Choroid plexus epithelial cell (primary cell): ENCODE data around the gene CELF1.
A peak's percentile ranks its signal among the peaks of the same experiment; 100 is the strongest.

Experiments
- DNase-seq: peaks from one replicate; pipeline ENCODE4 v3.0.0-alpha.2; 2010; ENCODE audit warnings: low read depth
- H3K4me3 ChIP-seq: 2 replicates; pipeline ENCODE4 v1.5.1; 2011; ENCODE audit warnings: low read depth, mild to moderate bottlenecking, control low read depth, low read length, moderate library complexity
- TF ChIP-seq, protein P1 (sequence below): conservative IDR thresholded peaks from 2 replicates; pipeline ENCODE4 v1.5.1; 2011; ENCODE audit warnings: low read depth, mild to moderate bottlenecking, control low read depth, inconsistent platforms, low read length, moderate library complexity

CELF1 gene

DNA sequence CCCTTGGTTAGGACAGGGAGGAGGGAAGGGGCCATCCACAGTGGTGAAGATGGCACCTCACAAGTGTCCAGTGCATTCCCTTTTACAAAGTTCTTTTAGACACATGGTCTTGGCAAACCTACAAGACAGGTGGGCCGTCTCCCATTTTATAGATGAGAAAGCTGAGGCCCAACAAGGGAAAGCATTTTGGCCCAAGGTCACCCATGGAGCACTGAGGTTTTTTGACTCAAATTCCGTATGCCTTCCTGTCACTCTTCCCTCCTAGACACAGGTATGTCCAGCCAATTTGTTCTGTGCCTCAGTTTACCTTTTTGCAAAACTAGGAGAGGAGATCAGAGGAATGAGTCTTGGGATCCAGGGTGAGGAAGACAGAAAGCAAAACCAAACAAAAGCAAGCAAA lies 40.0 kb upstream of the CELF1 start:
- TF ChIP-seq, protein P1, sequence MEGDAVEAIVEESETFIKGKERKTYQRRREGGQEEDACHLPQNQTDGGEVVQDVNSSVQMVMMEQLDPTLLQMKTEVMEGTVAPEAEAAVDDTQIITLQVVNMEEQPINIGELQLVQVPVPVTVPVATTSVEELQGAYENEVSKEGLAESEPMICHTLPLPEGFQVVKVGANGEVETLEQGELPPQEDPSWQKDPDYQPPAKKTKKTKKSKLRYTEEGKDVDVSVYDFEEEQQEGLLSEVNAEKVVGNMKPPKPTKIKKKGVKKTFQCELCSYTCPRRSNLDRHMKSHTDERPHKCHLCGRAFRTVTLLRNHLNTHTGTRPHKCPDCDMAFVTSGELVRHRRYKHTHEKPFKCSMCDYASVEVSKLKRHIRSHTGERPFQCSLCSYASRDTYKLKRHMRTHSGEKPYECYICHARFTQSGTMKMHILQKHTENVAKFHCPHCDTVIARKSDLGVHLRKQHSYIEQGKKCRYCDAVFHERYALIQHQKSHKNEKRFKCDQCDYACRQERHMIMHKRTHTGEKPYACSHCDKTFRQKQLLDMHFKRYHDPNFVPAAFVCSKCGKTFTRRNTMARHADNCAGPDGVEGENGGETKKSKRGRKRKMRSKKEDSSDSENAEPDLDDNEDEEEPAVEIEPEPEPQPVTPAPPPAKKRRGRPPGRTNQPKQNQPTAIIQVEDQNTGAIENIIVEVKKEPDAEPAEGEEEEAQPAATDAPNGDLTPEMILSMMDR = no peak
- H3K4me3 ChIP-seq = no peak overlapping the region
- no peak for DNase-seq

DNA sequence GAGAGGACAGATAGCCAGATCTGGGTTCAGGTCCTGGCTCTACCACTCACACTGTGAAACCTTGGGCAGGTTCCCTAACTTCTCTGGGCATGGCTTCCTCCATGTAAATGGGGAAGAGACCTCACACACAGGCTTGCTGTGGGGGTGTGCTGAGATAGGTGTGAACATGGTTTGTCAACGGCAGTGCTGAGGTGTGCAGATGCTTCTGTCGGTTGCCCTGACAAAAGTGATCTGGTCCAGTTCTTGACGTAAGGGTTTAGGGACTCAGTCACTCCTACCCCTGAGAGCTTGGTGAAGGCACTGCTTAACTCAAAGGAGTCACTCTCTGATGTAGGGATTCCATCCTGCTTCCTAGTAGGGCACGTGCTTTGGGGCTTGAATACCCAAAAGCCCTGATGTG lies 39.3 kb upstream of the CELF1 start:
- H3K4me3 ChIP-seq = no peak overlapping the region
- DNase-seq = no peak
- TF ChIP-seq, protein P1 = no peak

DNA sequence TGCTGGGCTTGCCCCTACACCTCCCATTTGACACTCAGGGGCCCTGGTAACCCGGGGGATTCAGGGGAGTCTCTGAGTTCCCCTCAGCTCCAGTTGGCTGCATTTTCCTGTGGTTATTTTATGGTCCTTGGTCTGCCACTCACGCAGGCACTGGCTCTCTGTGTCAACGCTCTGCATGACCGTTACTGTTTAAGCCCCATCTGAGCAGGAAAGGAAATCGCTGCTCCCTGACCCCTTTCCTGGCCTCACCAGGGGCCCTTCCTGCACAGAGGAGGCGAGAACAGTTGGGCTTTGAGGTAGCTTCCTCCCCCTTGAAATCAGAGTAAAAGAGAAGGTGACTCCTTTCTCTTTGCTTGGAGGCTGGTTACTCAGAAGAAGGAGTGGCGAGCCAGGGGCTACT lies 38.8 kb upstream of the CELF1 start:
- TF ChIP-seq, protein P1 = no peak
- DNase-seq = no peak
- H3K4me3 ChIP-seq = no peak overlapping the region

DNA sequence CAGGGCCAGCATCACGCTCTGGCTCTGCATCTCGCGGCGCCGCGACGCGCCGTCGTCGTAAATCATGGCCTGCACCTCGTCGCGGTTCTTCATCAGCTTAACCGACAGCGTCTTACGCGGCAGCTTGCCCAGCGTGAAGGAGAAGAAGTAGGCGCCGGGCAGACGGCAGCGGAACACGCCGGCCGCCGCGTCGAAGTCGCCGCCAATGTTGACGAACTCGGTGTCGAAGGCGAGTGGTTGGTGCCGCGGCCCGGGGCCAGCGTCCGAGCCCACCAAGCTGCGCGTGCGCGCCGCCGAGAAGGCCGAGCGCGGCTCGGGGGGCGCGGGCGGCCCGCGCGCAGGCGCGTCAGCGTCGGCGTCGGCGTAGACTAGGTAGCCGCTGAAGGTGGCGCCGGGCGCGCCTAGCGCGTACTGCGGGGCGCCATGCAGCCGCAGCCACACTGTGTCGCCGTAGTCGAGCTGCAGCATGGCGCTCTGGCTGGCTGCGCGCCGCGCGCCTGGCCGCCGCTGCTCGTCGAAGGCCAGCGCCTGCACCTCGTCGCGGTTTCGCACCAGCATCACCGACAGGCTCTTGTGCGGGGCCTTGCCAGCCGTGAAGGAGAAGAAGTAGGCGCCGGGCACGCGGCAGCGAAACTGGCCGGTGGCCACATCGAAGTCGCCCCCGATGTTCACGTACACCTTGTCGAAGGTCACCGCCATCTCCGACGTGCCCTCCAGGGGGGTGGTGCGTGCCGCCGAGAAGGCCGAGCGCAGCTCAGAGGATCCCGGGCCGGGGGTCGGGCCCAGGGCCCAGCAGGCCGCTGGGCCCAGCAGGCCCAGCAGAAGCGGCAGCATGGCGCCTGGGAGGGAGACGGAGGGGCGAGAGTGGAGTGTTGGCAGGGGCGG lies 37.3 kb upstream of the CELF1 start:
- no peak for DNase-seq
- TF ChIP-seq, protein P1 = no peak
- peak overlapping the region; percentile 46 for H3K4me3 ChIP-seq

DNA sequence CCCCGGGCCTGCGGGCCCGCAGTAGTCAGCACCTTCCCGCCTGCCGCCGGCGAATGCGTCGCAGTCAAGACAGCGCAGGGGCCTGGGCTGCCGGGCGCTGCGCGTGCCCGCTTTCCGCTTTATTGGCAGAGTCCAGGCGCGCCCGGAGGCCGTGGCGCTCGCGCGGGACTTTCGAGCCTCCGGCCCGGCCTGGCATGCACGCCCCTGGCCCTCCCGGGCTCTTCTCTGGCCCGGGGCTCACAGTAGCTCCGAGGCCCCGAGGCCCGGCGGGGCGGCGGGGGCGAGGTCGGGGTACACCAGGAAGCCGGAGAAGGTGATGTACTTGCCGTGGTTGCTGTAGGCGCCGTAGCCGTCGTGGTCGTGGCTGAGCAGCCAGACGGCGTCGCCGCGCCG lies 36.6 kb upstream of the CELF1 start:
- no peak for DNase-seq
- TF ChIP-seq, protein P1 = no peak
- peak overlapping the region; percentile 46 for H3K4me3 ChIP-seq

DNA sequence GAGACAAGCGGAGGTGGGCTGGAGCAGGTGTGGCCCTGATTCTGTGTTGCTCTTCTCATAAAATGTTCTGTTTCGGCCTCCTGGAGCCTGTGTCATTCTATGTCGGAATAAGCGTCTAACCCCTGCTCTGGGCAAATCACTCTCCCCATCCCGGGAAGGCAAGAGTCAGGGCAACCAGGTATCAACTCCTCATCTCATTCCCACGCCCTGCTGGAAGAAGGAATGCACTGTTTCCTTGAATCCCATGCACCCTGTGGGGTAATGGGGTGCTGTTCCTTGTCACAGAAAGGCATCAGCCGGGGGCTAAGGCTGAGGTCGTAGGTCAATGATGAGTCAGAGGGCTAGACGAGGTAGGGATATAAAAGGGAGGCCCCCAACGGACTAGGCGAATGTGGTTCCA lies 36.2 kb upstream of the CELF1 start:
- no peak for DNase-seq
- no peak overlapping the region for H3K4me3 ChIP-seq
- TF ChIP-seq, protein P1 = no peak
